HepG2 (cell line): Measurements from ENCODE around the gene FSCN2. TPM values are rescaled to one million over a fixed set of nuclear protein-coding genes. Genes with fewer than 3 reads are reported as not detected.

Experiments
- AKAP8 ChIP-seq: sonication (generic); formaldehyde crosslinking; IDR thresholded peaks from 2 replicates; pipeline ENCODE4 v1.5.1; 2020; ENCODE audit warnings: mild to moderate bottlenecking, missing genetic modification reagents
- CREM ChIP-seq, 2 experiments: sonication (generic) in 1 of 2; formaldehyde crosslinking in 1 of 2; IDR thresholded peaks; 2 replicates each; pipeline versions ENCODE4 v1.4.0 to v1.6.1; 2016 to 2020; ENCODE audit warnings: antibody characterized with exemption in 1 of 2, mild to moderate bottlenecking in 1 of 2, missing genetic modification reagents in 1 of 2
- CTCF ChIP-seq: sonication (generic); formaldehyde crosslinking; IDR thresholded peaks from 2 replicates; pipeline ENCODE4 v1.5.0; 2020; ENCODE audit warnings: mild to moderate bottlenecking, missing genetic modification reagents, moderate library complexity
- HNRNPLL ChIP-seq: fragments of 200-400 bp; formaldehyde crosslinking; IDR thresholded peaks from 2 replicates; pipeline ENCODE4 v1.6.1; 2017; ENCODE audit warnings: mild to moderate bottlenecking, low read depth, low read length; ENCODE audit not compliant: poor library complexity, severe bottlenecking
- KLF6 ChIP-seq: IDR thresholded peaks from 2 replicates; pipeline ENCODE4 v1.8.0; 2016; ENCODE audit warnings: missing biosample characterization, missing genetic modification reagents
- MAX ChIP-seq: IDR thresholded peaks from 2 replicates; pipeline ENCODE4 v1.6.1; 2012; ENCODE audit warnings: inconsistent platforms
- SNRNP70 ChIP-seq: fragments of 200-400 bp; formaldehyde crosslinking; IDR thresholded peaks from 2 replicates; pipeline ENCODE4 v1.6.1; 2017; ENCODE audit warnings: mild to moderate bottlenecking, low read depth, low read length, moderate library complexity
- SRF ChIP-seq: IDR thresholded peaks from 2 replicates; pipeline ENCODE4 v1.6.1; 2011; ENCODE audit warnings: mild to moderate bottlenecking, low read depth, low read length, moderate library complexity
- ZBTB38 ChIP-seq: sonication (generic); formaldehyde crosslinking; IDR thresholded peaks from 2 replicates; pipeline ENCODE4 v1.5.1; 2020; ENCODE audit warnings: mild to moderate bottlenecking, missing genetic modification reagents
- ZFY ChIP-seq: sonication (generic); formaldehyde crosslinking; IDR thresholded peaks from 2 replicates; pipeline ENCODE4 v1.4.0; 2020; ENCODE audit warnings: missing genetic modification reagents
- ZNF180 ChIP-seq: sonication (generic); formaldehyde crosslinking; IDR thresholded peaks from 2 replicates; pipeline ENCODE4 v1.4.0; 2020; ENCODE audit warnings: low read depth, missing genetic modification reagents, borderline replicate concordance
- polyA plus RNA-seq, 8 experiments: library from polyadenylated mRNA; depleted of rRNA in 3 of 8; stranded (reverse) in 7 of 8; unstranded in 1 of 8; fragments of >200 nt; fragmentation: Illumina TruSeq in 4 of 8; extraction: Trizol in 4 of 8; gene quantifications; 2 replicates each; pipeline versions ENCODE4 v1.2.1 to v1.2.3, GENCODE V29; 2011 to 2016; ENCODE audit warnings: low read depth in 4 of 8, missing spikeins in 1 of 8, mixed read lengths in 1 of 8; ENCODE audit not compliant: insufficient read depth in 1 of 8
- total RNA-seq, 5 experiments: library from RNA; depleted of rRNA; stranded (reverse); fragments of >200 nt; fragmentation: Illumina TruSeq; extraction: Trizol; gene quantifications; 2 replicates each; pipeline ENCODE4 v1.2.3, GENCODE V29; 2016; ENCODE audit warnings: low read depth in 1 of 5
- TF ChIP-seq, protein P1 (sequence below): sonication (generic); formaldehyde crosslinking; IDR thresholded peaks from 2 replicates; pipeline ENCODE4 v1.5.1; 2020; ENCODE audit warnings: mild to moderate bottlenecking, missing genetic modification reagents, moderate library complexity
- TF ChIP-seq, protein P2 (sequence below): sonication (generic); formaldehyde crosslinking; IDR thresholded peaks from 2 replicates; pipeline ENCODE4 v1.5.0; 2020; ENCODE audit warnings: mild to moderate bottlenecking, missing genetic modification reagents, borderline replicate concordance
- TF ChIP-seq, protein P3 (sequence below): sonication (generic); formaldehyde crosslinking; IDR thresholded peaks from 2 replicates; pipeline ENCODE4 v1.9.0; 2022; ENCODE audit warnings: low read depth, missing genetic modification reagents
- TF ChIP-seq, protein P4 (sequence below), 2 experiments: fragments of 450-650 bp in 1 of 2; sonication (generic) in 1 of 2; formaldehyde crosslinking; IDR thresholded peaks; 2 replicates each; pipeline versions ENCODE4 v1.5.0 to v1.8.0; 2020 to 2022; ENCODE audit warnings: mild to moderate bottlenecking in 1 of 2, missing genetic modification reagents in 1 of 2

The FSCN2 gene
- total and polyA plus RNA-seq, 2 of the 13 experiments (the other 11 are each of a cell fraction or from before 2014, with no cell fraction given), result 0.09 TPM; not detected in 1

- TF ChIP-seq, protein P1, sequence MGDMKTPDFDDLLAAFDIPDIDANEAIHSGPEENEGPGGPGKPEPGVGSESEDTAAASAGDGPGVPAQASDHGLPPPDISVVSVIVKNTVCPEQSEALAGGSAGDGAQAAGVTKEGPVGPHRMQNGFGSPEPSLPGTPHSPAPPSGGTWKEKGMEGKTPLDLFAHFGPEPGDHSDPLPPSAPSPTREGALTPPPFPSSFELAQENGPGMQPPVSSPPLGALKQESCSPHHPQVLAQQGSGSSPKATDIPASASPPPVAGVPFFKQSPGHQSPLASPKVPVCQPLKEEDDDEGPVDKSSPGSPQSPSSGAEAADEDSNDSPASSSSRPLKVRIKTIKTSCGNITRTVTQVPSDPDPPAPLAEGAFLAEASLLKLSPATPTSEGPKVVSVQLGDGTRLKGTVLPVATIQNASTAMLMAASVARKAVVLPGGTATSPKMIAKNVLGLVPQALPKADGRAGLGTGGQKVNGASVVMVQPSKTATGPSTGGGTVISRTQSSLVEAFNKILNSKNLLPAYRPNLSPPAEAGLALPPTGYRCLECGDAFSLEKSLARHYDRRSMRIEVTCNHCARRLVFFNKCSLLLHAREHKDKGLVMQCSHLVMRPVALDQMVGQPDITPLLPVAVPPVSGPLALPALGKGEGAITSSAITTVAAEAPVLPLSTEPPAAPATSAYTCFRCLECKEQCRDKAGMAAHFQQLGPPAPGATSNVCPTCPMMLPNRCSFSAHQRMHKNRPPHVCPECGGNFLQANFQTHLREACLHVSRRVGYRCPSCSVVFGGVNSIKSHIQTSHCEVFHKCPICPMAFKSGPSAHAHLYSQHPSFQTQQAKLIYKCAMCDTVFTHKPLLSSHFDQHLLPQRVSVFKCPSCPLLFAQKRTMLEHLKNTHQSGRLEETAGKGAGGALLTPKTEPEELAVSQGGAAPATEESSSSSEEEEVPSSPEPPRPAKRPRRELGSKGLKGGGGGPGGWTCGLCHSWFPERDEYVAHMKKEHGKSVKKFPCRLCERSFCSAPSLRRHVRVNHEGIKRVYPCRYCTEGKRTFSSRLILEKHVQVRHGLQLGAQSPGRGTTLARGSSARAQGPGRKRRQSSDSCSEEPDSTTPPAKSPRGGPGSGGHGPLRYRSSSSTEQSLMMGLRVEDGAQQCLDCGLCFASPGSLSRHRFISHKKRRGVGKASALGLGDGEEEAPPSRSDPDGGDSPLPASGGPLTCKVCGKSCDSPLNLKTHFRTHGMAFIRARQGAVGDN (CRISPR knock-in tag), result peak; percentile 54
- TF ChIP-seq MAX (0 out of 2 replicates have a peak, but pooled peaks have one; percentile 35), CTCF (CRISPR knock-in tag) (peak; percentile 85), CREM (IDR thresholded peaks at IDR 0.05) (no peak), CREM (CRISPR knock-in tag; IDR thresholded peaks at IDR 0.05) (no peak), KLF6 (CRISPR knock-in tag) (no peak), SNRNP70 (no peak), SRF (no peak), AKAP8 (CRISPR knock-in tag) (peak; percentile 46; the same call in 1 of the 2 replicates), HNRNPLL (peak; percentile 35), ZFY (CRISPR knock-in tag) (0 out of 2 replicates have a peak, but pooled peaks have one; percentile 1), ZNF180 (CRISPR knock-in tag) (no peak), ZBTB38 (CRISPR knock-in tag) (0 out of 2 replicates have a peak, but pooled peaks have one; percentile 28)
- TF ChIP-seq, protein P2, sequence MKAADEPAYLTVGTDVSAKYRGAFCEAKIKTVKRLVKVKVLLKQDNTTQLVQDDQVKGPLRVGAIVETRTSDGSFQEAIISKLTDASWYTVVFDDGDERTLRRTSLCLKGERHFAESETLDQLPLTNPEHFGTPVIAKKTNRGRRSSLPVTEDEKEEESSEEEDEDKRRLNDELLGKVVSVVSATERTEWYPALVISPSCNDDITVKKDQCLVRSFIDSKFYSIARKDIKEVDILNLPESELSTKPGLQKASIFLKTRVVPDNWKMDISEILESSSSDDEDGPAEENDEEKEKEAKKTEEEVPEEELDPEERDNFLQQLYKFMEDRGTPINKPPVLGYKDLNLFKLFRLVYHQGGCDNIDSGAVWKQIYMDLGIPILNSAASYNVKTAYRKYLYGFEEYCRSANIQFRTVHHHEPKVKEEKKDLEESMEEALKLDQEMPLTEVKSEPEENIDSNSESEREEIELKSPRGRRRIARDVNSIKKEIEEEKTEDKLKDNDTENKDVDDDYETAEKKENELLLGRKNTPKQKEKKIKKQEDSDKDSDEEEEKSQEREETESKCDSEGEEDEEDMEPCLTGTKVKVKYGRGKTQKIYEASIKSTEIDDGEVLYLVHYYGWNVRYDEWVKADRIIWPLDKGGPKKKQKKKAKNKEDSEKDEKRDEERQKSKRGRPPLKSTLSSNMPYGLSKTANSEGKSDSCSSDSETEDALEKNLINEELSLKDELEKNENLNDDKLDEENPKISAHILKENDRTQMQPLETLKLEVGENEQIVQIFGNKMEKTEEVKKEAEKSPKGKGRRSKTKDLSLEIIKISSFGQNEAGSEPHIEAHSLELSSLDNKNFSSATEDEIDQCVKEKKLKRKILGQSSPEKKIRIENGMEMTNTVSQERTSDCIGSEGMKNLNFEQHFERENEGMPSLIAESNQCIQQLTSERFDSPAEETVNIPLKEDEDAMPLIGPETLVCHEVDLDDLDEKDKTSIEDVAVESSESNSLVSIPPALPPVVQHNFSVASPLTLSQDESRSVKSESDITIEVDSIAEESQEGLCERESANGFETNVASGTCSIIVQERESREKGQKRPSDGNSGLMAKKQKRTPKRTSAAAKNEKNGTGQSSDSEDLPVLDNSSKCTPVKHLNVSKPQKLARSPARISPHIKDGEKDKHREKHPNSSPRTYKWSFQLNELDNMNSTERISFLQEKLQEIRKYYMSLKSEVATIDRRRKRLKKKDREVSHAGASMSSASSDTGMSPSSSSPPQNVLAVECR (CRISPR knock-in tag), result no peak
- TF ChIP-seq, protein P3, sequence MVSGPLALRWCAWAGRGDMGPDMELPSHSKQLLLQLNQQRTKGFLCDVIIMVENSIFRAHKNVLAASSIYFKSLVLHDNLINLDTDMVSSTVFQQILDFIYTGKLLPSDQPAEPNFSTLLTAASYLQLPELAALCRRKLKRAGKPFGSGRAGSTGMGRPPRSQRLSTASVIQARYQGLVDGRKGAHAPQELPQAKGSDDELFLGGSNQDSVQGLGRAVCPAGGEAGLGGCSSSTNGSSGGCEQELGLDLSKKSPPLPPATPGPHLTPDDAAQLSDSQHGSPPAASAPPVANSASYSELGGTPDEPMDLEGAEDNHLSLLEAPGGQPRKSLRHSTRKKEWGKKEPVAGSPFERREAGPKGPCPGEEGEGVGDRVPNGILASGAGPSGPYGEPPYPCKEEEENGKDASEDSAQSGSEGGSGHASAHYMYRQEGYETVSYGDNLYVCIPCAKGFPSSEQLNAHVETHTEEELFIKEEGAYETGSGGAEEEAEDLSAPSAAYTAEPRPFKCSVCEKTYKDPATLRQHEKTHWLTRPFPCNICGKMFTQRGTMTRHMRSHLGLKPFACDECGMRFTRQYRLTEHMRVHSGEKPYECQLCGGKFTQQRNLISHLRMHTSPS (CRISPR knock-in tag), result 0 out of 2 replicates have a peak, but pooled peaks have one; percentile 62
- TF ChIP-seq, protein P4, sequence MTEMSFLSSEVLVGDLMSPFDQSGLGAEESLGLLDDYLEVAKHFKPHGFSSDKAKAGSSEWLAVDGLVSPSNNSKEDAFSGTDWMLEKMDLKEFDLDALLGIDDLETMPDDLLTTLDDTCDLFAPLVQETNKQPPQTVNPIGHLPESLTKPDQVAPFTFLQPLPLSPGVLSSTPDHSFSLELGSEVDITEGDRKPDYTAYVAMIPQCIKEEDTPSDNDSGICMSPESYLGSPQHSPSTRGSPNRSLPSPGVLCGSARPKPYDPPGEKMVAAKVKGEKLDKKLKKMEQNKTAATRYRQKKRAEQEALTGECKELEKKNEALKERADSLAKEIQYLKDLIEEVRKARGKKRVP (CRISPR knock-in tag; IDR thresholded peaks at IDR 0.05), result no peak
These were observed 9.2 kb downstream of the FSCN2 start (continued) for GRCh38 chr17:81537343-81537855.
